IPS DF 6.9 (cell line): Measurements from ENCODE around the gene IP6K3.

ENCODE experiments used
- DNase-seq: peaks from one replicate; pipeline ENCODE4 v3.0.0-alpha.2; 2013; ENCODE audit warnings: low read depth, low spot score
- H3K27ac ChIP-seq: one replicate; pipeline ENCODE4 v1.5.1; 2013; ENCODE audit warnings: low read length, control low read depth
- H3K27me3 ChIP-seq: 2 replicates; pipeline ENCODE4 v1.6.1; 2013; ENCODE audit warnings: mild to moderate bottlenecking, low read length; ENCODE audit not compliant: control insufficient read depth, insufficient read depth
- H3K36me3 ChIP-seq: 2 replicates; pipeline ENCODE4 v1.6.1; 2013; ENCODE audit warnings: low read length; ENCODE audit not compliant: control insufficient read depth, insufficient read depth
- H3K4me1 ChIP-seq: 2 replicates; pipeline ENCODE4 v1.6.1; 2013; ENCODE audit warnings: low read length; ENCODE audit not compliant: control insufficient read depth, insufficient read depth
- H3K4me3 ChIP-seq: 2 replicates; pipeline ENCODE4 v1.5.1; 2013; ENCODE audit warnings: mild to moderate bottlenecking, low read length
- H3K9me3 ChIP-seq: 2 replicates; pipeline ENCODE4 v1.6.1; 2013; ENCODE audit warnings: low read length, inconsistent platforms; ENCODE audit not compliant: control insufficient read depth, insufficient read depth
- WGBS: extraction: QIAGEN DNeasy Blood & Tissue Kit; methylation state at CpG from one replicate; pipeline ENCODE4 v1.1.7; 2013; ENCODE audit warnings: mixed read lengths, missing lambda C conversion rate; ENCODE audit not compliant: insufficient read length, insufficient coverage; 5-methylcytosine and 5-hydroxymethylcytosine counted together

IP6K3 gene

DNA sequence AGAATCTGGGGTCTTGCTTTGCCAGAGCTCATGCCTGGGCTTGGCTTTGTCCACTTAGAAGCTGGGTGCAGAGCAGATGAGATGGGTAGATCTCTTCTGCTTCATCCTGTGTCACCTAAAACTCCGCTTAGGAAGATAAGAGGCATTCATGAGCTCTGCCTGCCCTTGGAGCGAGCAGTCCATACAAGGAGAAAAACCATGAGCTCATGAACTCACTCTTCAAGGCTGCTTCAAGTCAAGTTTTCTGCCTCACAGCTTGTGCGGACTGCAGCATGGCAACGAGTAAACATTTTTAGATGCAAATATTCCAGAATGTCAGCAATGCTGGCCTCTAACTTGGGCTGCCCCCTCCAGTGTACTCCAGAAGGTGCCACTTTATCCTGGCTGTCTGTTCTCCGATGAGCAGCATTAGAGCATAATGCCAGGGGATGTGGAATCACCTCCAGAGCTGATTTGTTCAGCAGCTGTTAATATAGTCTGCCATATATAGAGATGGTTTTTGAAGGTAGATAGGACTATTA, 24.5 kb downstream of the IP6K3 start:
- Histone ChIP-seq H3K36me3 (no peaks in the 10 kb centered on the region), H3K27me3 (no peaks in the 10 kb centered on the region; the same call in 1 of the 2 replicates), H3K4me1 (peaks cover 2% of the 10 kb centered on the region), H3K4me3 (no peak overlapping the region), H3K27ac (no peak overlapping the region), H3K9me3 (no peaks in the 10 kb centered on the region)
- DNase-seq: no peak
- no CpG with 5 or more reads among the region's 5 CpGs for WGBS

DNA sequence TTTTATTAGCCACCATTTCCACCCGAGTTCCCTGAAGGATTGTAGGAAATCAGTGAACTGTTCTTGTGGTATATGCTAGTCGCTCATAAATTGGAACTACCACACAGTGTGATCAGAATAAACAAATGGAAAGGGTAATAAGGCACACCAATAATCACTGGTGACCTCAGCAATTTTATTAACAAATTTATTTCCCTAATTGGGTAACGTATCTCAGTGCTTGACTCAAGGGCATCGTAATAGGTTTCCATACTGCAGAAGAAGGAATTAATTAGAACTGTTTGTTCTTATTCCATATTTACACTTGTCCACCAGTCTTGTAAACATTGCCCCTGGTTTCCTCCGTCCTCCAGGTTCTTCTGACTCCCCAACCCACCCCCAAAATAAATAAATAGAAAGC, 25.2 kb downstream of the IP6K3 start:
- no CpG with 5 or more reads among the region's 5 CpGs for WGBS
- H3K4me3 ChIP-seq: no peak overlapping the region
- H3K27me3 ChIP-seq: no peaks in the 10 kb centered on the region; the same call in 1 of the 2 replicates
- DNase-seq: no peak
- H3K36me3 ChIP-seq: no peaks in the 10 kb centered on the region
- no peak overlapping the region for H3K27ac ChIP-seq
- no peaks in the 10 kb centered on the region for H3K9me3 ChIP-seq
- peaks cover 2% of the 10 kb centered on the region for H3K4me1 ChIP-seq

DNA sequence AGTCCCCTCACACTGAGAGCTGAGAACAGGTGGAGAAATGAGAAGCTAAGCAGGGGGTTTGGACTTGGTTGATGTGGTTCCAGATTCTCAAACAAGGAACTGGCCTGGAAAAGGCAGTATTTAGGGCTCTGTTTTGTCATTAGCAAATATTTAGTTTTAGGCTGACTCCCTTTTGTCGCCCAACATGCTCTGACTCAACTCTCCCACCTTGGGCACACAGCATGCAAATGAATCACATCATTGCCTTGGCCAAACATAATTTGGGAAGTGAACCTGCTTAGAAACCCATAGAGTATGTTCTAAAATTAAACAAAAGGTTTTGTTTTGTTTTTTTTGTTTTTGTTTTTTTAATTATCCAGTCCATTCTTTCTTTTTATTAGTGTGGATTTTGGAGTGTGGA, 25.7 kb downstream of the IP6K3 start:
- Histone ChIP-seq H3K36me3 (no peaks in the 10 kb centered on the region), H3K4me3 (no peak overlapping the region), H3K27me3 (no peaks in the 10 kb centered on the region; the same call in 1 of the 2 replicates), H3K27ac (no peak overlapping the region), H3K9me3 (no peaks in the 10 kb centered on the region), H3K4me1 (peaks cover 2% of the 10 kb centered on the region)
- no peak for DNase-seq
- WGBS: no CpG with 5 or more reads among the region's 1 CpG

DNA sequence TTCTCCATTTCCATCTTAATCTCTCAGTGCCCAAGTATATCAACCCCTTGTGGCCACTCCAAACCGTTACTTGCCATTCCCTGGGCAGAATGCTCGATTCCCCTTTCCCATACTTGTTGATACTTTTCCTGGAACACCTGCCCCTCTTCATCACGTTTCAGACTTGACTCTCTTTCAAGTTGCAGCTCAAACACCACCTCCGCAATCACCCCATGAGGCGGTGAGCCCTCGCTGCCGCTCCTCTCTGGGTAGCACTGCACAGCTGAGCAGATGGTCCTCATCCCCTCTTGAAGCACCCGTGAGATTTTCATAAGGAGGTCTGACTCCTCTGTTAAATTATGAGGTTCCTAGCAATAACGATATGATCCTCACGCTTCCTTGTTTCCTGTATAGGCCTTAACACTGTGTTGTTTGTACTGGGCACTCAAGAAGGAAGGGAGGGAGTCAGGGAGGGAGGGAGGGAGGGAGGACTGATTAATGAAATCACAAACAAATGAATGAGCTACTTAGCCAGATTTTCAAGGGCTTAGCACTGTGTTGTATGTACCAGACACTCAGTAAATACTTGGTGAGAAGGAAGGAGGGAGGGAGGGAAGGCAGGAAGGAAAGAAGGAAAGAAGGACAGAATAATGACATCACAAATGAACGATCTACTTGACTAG, 27.2 kb downstream of the IP6K3 start:
- Histone ChIP-seq H3K9me3 (no peaks in the 10 kb centered on the region), H3K4me3 (no peak overlapping the region), H3K27ac (no peak overlapping the region), H3K27me3 (no peaks in the 10 kb centered on the region; the same call in 1 of the 2 replicates), H3K4me1 (no peaks in the 10 kb centered on the region), H3K36me3 (no peaks in the 10 kb centered on the region)
- WGBS: no CpG with 5 or more reads among the region's 11 CpGs
- DNase-seq: no peak

DNA sequence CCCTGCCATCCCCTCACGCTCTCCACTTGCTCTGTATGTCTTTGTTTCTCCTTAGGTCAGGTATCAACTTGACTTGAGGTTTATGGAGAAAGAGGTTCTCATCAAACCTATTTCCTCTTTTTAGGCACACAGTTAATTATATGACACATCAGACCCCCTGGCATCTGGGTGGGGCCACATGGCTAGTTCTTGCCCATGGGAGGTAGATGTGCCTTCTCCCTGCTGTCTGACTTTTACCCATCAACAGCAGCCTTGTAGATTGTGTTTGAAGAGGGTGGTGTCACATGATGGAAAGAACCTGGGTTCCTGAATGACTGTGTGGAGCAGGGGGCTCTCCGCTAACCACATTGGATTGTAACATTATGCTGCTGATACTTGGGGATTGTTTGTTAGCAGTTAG, 28.0 kb downstream of the IP6K3 start:
- no peaks in the 10 kb centered on the region for H3K4me1 ChIP-seq
- DNase-seq: no peak
- H3K27ac ChIP-seq: no peak overlapping the region
- no CpG with 5 or more reads among the region's 2 CpGs for WGBS
- no peaks in the 10 kb centered on the region; the same call in 1 of the 2 replicates for H3K27me3 ChIP-seq
- no peaks in the 10 kb centered on the region for H3K9me3 ChIP-seq
- H3K36me3 ChIP-seq: no peaks in the 10 kb centered on the region
- no peak overlapping the region for H3K4me3 ChIP-seq

DNA sequence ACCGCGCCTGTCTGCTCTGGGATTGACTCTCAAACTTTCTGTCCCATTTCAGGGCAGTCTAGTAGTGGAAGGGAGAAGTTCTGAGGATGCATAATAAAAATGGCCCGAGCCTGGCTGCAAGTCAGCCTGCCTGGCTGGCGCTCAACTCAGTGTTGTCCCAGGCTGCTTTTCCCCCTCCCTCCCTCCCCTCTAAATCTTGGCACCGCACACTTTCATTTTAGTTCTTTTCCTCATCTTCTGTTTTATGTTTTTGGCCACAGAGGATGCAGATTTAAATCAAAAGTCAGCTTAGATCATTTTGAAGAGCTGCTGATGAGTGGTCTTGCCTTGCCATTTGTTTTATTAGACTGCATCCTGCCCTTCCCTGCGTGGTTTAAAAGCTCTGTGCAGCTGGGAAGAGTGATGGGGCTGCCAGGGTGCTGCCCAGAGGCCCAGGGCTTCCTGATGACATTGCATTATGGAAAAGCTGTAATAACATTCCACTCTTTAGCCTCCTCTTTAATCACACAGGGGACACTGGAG, 28.7 kb downstream of the IP6K3 start:
- Histone ChIP-seq H3K27ac (no peak overlapping the region), H3K4me3 (no peak overlapping the region), H3K27me3 (no peaks in the 10 kb centered on the region; the same call in 1 of the 2 replicates), H3K4me1 (no peaks in the 10 kb centered on the region), H3K9me3 (no peaks in the 10 kb centered on the region), H3K36me3 (no peaks in the 10 kb centered on the region)
- no CpG with 5 or more reads among the region's 6 CpGs for WGBS
- no peak for DNase-seq

DNA sequence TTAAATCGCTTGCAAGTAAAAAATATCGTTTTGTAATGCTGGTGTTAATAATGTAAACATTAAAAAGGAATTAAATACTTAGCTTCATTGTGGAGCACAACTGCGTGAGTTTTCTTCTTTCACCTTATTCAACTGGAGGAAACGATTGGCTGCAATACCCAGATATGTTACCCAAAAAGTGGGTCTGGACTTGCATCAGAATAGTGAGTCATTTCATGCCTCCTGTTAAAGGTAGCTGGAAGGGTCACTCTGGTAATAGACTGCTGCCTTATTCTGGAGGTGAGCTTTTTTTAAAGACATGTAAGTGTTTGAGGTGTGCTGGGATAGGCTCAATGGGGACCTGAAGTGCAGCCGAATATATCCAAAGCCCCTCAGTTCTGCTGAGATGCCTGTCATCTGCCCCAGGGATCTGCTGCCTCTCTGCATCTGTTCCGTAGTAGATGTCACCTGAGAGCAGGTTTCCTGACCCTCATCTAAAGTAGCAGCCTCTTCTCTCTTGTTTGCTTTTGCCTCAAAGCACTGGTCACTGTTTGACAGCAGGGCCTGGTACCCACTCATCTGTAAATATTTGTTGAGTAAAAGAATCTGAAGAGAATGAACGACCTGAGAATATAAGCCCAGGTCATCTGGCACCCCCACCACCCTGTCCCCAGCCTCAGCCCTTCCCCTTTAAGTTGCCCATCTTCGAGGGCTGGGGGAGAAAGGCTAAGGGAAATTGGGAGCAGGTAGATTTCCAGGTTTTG, 29.6 kb downstream of the IP6K3 start:
- no peak overlapping the region for H3K27ac ChIP-seq
- no peaks in the 10 kb centered on the region for H3K9me3 ChIP-seq
- no peaks in the 10 kb centered on the region for H3K4me1 ChIP-seq
- H3K27me3 ChIP-seq: no peaks in the 10 kb centered on the region; the same call in 1 of the 2 replicates
- WGBS: no CpG with 5 or more reads among the region's 8 CpGs
- H3K4me3 ChIP-seq: no peak overlapping the region
- no peaks in the 10 kb centered on the region for H3K36me3 ChIP-seq
- no peak for DNase-seq

DNA sequence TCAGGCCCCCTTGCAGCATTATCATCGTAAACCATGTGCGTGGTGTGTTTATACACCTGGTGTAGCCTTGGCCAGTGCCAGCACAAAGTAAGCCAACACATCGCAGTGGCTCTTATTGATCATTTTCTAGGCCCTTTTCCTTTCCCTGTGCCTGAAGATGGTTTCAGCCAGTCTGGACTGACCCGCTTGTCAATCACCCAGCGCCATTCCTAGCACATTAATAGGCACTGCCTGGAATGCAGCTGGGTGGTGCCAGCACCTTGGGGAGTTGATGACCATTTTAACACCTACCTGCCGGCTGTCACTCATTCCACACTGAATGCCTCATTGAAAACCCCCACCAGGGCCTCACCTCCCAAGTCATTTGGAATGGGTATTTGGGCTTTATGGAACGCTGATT, 30.3 kb downstream of the IP6K3 start:
- Histone ChIP-seq H3K27me3 (no peaks in the 10 kb centered on the region; the same call in 1 of the 2 replicates), H3K27ac (no peak overlapping the region)
- WGBS: no CpG with 5 or more reads among the region's 7 CpGs

DNA sequence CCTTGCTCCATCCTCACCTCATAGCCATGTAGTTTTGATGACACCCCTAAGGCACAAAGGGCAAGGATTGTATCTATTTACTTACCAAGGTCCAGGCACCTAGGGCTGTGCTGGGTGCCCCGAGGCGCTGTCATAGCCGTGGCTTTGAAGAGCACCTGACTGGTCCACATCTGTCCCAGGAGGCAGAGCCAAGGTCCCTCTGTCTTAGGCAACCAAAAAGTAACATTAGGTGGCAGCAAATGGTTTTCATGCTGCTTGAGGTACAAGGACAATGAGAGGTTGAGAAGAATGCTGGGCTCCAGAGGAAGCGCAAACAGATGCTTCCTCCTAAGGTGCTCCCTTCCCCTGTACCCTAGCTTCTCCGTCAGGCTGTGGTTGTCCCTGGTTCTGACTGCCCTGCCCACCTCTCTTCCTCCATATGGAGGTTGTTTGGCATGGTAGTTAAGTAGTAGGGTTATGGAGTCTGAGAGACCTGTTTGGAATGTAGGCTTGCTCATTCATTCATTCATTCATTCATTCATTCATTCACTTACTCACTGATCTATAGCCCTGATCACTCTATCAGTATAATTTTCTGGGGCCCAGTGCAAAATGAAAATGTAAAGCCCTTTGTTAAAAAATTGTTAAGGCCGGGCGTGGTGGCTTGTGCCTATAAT, 32.2 kb downstream of the IP6K3 start:
- H3K4me1 ChIP-seq: peaks cover 3% of the 10 kb centered on the region; the same call in 1 of the 2 replicates
- no CpG with 5 or more reads among the region's 7 CpGs for WGBS
- DNase-seq: no peak

More for the DNA sequence above, 30.3 kb downstream of the IP6K3 start:
- no peak for DNase-seq
- H3K9me3 ChIP-seq: no peaks in the 10 kb centered on the region
- H3K4me1 ChIP-seq: no peaks in the 10 kb centered on the region
- no peak overlapping the region for H3K4me3 ChIP-seq
- no peaks in the 10 kb centered on the region for H3K36me3 ChIP-seq

DNA sequence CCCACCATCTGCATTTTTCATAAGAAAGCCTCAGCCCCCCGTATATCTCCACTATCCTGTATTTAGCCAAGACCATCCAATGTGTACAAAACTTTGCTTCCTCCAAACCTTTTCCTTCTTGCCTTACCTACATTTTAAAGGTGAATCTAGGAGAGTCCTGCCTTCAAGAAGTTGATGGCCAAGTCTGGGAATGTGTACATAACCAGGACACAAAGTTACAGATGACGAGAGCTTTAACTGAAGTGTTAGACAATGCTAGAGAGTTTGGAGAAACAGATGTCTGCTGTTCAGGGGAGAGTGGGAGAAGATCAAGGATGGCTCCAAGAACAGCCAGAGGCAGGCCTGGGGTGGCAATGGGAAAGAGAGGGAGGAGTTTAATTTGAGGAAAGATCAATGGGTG, 32.9 kb downstream of the IP6K3 start:
- no CpG with 5 or more reads among the region's 2 CpGs for WGBS
- H3K27ac ChIP-seq: no peak overlapping the region
- DNase-seq: no peak

More for the DNA sequence above, 32.2 kb downstream of the IP6K3 start:
- no peak overlapping the region for H3K27ac ChIP-seq
- H3K27me3 ChIP-seq: no peaks in the 10 kb centered on the region; the same call in 1 of the 2 replicates
- H3K4me3 ChIP-seq: no peak overlapping the region
- no peaks in the 10 kb centered on the region for H3K9me3 ChIP-seq
- H3K36me3 ChIP-seq: no peaks in the 10 kb centered on the region; the same call in 1 of the 2 replicates

More for the DNA sequence above, 32.9 kb downstream of the IP6K3 start:
- Histone ChIP-seq H3K4me3 (no peak overlapping the region), H3K27me3 (no peaks in the 10 kb centered on the region; the same call in 1 of the 2 replicates), H3K4me1 (peaks cover 3% of the 10 kb centered on the region; the same call in 1 of the 2 replicates), H3K36me3 (peaks cover 3% of the 10 kb centered on the region; the same call in 1 of the 2 replicates), H3K9me3 (no peaks in the 10 kb centered on the region)
